ENCODE measurements around the gene CCK. TPM values are rescaled to one million over a fixed set of nuclear protein-coding genes. Genes with fewer than 3 reads are reported as not detected.

Gene CCK
- total RNA-seq, 4 donors from 2014 or later: 1.1 TPM; not detected in 3

DNA sequence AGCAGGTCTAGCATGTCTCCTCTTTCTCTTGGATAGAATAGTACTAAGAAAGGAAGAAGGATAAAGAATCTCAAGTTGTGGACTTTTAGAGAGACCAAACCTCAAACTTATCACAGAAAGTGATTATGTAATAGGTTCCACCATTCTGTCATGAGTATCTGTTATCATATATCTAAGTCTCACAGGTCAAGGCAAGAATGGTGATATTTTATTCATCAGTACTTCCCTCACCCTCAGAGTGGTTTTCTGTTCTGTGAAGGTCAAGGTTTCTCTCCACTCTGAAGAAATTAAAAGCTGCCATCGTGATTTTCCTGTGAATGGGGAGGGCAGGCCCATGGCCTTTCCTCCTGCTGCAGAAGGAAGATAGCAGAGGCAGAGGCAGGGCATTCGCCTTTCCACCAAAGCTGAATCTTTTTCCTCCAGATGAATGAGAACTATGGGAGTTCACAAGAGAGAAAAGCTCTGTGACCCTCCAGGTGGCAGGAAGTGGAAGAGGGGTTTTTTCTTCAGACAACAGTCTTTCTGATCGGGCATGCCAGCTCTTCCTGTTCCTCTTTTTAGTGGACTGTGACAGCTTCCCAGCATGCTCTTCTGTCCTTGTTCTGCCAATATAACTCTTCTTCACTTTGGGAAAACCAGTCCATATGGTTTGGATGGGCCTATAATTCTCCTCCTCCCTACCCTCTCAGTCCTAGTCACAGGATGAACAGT, 37.1 kb upstream of the CCK start:
- no peak for ATAC-seq
- intact Hi-C loops (cut with DNase I; ENCODE audit: low total_unique reads): no loop called here
- Histone ChIP-seq H3K4me1 (no peaks in the 10 kb centered on the region), H3K27me3 (no peaks in the 10 kb centered on the region), H3K27ac (no peak overlapping the region), H3K36me3 (no peaks in the 10 kb centered on the region), H3K4me3 (no peak overlapping the region), H3K9me3 (no peaks in the 10 kb centered on the region)
- DNase-seq: no peak
- TF ChIP-seq, protein P1, sequence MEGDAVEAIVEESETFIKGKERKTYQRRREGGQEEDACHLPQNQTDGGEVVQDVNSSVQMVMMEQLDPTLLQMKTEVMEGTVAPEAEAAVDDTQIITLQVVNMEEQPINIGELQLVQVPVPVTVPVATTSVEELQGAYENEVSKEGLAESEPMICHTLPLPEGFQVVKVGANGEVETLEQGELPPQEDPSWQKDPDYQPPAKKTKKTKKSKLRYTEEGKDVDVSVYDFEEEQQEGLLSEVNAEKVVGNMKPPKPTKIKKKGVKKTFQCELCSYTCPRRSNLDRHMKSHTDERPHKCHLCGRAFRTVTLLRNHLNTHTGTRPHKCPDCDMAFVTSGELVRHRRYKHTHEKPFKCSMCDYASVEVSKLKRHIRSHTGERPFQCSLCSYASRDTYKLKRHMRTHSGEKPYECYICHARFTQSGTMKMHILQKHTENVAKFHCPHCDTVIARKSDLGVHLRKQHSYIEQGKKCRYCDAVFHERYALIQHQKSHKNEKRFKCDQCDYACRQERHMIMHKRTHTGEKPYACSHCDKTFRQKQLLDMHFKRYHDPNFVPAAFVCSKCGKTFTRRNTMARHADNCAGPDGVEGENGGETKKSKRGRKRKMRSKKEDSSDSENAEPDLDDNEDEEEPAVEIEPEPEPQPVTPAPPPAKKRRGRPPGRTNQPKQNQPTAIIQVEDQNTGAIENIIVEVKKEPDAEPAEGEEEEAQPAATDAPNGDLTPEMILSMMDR (IDR thresholded peaks at IDR 0.05 in 4 of 5, conservative IDR thresholded peaks at IDR 0.05 in 1 of 5): no peak
- no peak for TF ChIP-seq POLR2A (IDR thresholded peaks at IDR 0.05)
- in situ Hi-C loops (cut with MboI; ENCODE audit: low sequenced_read_pairs in 4 of 4): no loop called here

DNA sequence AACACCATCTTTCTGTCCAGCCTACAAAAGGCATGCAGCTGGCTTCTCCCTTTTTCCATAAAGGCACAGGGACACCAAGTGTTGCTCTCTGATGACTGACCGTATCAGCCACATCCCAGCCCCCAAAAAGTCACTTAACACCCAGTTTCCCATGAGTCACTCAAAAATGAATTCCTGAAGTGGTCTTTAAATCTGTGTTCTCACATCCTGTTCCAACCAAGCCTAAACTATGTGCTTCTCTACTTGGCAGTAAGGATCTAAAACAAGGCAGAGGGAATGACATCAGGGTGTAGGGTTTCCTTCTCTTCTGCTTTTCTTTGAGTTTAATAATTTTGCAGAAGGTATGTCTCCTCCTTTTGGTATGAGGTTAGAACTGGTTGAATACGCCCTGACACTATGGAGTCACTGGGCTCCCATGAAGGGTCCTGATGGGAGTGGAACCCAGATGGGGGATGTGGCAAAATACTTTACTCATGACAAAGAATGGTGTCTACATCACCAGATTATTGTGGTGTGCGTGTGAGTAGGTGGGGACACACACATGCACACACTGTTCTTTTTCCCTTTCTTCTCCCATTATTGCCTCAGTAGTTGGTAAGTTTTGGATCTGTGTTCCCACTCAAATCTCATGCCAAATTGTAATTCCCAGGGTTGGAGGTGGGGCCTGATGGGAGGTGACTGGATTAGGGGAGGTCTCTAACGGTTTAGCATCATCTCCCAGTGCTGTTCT, 35.6 kb upstream of the CCK start:
- ATAC-seq: no peak
- Histone ChIP-seq H3K4me3 (no peak overlapping the region), H3K27ac (no peak overlapping the region), H3K4me1 (no peaks in the 10 kb centered on the region), H3K27me3 (no peaks in the 10 kb centered on the region), H3K36me3 (no peaks in the 10 kb centered on the region), H3K9me3 (no peaks in the 10 kb centered on the region)
- in situ Hi-C loops (cut with MboI; ENCODE audit: low sequenced_read_pairs in 4 of 4): no loop called here
- intact Hi-C loops (cut with DNase I; ENCODE audit: low total_unique reads): no loop called here
- no peak for DNase-seq
- TF ChIP-seq, protein P1 (IDR thresholded peaks at IDR 0.05 in 4 of 5, conservative IDR thresholded peaks at IDR 0.05 in 1 of 5): no peak
- TF ChIP-seq POLR2A (IDR thresholded peaks at IDR 0.05): no peak

DNA sequence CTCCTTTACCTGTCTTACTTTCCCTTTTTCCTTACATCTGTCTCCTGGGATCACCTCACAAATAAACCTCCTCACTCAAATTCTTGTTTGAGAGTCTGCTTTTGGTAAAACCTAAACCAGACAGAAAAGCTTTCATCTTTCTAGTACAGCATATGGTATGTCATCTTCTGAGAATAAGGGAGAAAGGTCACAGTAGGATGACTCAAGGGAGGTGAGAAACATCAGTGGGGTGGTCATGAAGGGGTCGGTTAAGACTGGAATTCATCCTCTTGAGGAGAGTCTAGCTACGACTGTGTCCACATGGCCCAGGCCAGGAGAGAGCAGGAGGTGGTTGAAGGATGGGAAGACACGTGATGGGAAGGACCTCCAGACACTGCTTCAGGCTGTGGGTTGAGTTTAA, 34.8 kb upstream of the CCK start:
- no peaks in the 10 kb centered on the region for H3K27me3 ChIP-seq
- intact Hi-C loops (cut with DNase I; ENCODE audit: low total_unique reads) (no loop called here), in situ Hi-C loops (cut with MboI; ENCODE audit: low sequenced_read_pairs in 4 of 4) (no loop called here)
- TF ChIP-seq, protein P1 (IDR thresholded peaks at IDR 0.05 in 4 of 5, conservative IDR thresholded peaks at IDR 0.05 in 1 of 5): no peak
- TF ChIP-seq POLR2A (IDR thresholded peaks at IDR 0.05): no peak
- no peaks in the 10 kb centered on the region for H3K9me3 ChIP-seq
- ATAC-seq: no peak
- H3K36me3 ChIP-seq: no peaks in the 10 kb centered on the region
- H3K4me1 ChIP-seq: no peaks in the 10 kb centered on the region
- no peak overlapping the region for H3K4me3 ChIP-seq
- no peak overlapping the region for H3K27ac ChIP-seq
- DNase-seq: no peak

DNA sequence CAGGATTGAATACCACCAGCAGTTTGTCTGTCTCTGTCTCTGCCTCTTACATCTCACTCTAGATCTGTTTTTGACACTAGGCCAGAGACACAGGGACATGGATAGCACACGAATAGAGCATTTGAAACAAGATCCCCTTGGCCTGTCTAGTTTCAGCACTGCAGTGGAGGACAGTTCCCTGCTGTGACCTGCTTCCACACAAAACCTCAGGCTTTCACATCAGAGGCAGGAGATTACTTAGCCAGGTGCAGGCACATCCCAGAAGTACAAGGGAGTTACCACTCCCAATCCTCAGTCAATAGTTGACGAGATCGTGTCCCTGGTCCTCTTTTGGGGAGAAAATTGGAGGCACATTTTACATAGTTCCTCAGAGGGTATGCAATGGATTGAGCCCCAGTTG, 34.0 kb upstream of the CCK start:
- in situ Hi-C loops (cut with MboI; ENCODE audit: low sequenced_read_pairs in 4 of 4): no loop called here
- TF ChIP-seq, protein P1 (IDR thresholded peaks at IDR 0.05 in 4 of 5, conservative IDR thresholded peaks at IDR 0.05 in 1 of 5): no peak
- TF ChIP-seq POLR2A (IDR thresholded peaks at IDR 0.05): no peak
- Histone ChIP-seq H3K27me3 (no peaks in the 10 kb centered on the region), H3K27ac (no peak overlapping the region), H3K36me3 (no peaks in the 10 kb centered on the region), H3K4me3 (no peak overlapping the region), H3K9me3 (no peaks in the 10 kb centered on the region), H3K4me1 (no peaks in the 10 kb centered on the region)
- intact Hi-C loops (cut with DNase I; ENCODE audit: low total_unique reads): no loop called here
- no peak for ATAC-seq
- DNase-seq: no peak

All from gastrocnemius medialis (tissue), 4 donors.